ENCODE results near the gene ZNF326.

Gene ZNF326

GRCh38 chr1:90074566-90074965, 79.7 kb downstream of the ZNF326 start:
- no peak for DNase-seq (ENCODE audit: low read depth)

GRCh38 chr1:90074970-90075391, 80.1 kb downstream of the ZNF326 start:
- peak; percentile 1 for DNase-seq (ENCODE audit: low read depth)

GRCh38 chr1:90083995-90084394, 89.1 kb downstream of the ZNF326 start:
- no peak for DNase-seq (ENCODE audit: low read depth)
